Suppressor macrophage treated with lipopolysaccharide for 1 hour (primary cell): ENCODE data around the gene EIF2AK3.
"Not testable (repeated sequence)": the region's sequence is repeated elsewhere in the genome, so short reads cannot be mapped to it uniquely, and the experiment has no call there.

ENCODE experiments used
- DNase-seq, 3 donors: peaks; one replicate each; pipeline ENCODE4 v3.0.0-alpha.2; 2020 to 2022

Gene EIF2AK3

DNA sequence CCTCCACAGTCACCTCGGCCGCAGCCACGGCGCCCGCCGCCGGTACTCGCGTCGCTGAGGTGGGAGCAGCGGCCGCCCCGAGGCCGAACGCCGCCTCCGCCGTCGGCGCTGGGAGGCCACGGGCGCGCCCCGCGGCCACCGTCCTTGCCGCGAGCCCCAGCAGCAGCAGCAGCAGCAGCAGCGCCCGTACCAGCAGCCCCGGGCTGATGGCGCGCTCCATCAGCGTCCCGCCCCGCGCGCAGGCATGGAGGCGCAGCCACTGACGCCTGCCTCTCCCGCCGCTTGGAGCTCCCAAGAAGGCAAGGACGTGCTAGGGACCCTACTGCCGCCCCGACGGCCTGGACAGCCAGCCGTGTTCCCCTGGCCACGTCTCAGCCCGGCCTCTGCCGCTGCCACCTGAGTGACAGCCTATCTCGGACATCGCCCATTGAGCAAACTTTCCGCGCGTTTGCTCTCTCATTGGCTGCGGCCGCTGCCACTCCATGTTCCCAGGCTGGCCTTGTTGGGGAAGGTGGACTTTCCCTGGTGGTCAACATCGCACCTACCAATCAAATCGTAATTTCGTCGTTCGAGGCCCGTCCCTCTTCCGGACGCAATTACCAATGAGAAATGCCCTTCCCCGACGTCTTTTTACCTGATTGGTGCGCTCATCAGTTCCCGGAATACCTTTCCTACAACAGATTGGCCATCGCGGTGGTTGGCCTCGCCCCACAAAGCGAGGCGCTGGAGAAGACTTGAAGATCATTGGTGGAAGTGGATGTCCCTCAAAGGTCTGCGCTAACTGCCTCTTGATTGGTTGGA, at the start of gene EIF2AK3:
Gene EIF2AK3 (minus strand): TSS at position 410 of the 801 bp plus-strand sequence. CDS start 190 bp downstream, at position 220.
- peak; percentile 98 to 100 (median 99) for DNase-seq

DNA sequence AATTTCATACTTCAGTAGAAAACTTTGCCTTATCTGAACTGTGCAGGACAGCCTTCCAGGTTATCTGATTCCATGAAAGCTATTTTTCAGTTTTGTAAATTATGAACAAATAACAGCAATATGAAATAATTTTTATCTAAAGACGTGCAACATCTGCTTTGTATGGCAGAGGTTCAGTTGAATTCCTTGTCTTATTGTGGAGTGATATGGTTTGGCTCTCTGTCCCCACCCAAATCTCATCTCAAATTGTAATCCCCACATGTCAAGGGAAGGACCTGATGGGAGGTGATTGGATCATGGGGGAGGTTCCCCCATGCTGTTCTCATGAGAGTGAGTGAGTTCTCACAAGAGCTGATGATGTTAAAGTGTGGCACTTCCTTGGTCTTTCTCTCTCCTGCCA, 46.1 kb upstream of the EIF2AK3 start:
- DNase-seq, result no peak

DNA sequence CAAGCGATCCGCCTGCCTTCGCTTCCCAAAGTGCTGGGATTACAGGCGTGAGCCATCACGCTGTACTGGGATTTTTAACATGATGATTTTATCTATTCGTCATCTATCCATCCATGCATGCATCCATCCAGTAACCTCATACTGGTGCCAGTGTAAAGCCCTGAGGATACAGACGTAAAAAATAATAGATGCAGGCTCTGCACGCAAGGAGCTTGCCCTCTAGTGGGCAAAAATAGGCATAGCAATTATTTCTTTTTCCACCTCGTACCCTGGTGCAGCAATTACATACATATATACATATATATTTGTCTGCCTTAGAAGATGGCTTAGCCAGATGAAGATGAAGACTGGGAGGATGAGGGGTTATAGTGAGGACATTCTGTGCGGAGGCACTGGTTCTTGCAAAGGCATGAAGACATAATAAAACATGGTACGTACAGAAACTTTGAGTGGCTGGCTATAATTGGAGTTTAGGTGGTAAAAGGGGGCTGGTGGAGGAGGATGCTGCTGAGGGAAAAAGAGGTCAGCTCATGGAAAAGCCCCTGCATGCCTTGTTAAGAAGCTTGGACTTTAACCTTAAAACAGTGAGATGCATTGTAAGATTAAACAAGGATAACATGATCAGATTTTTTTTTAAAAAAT, 44.6 kb upstream of the EIF2AK3 start:
- peak; percentile 62 to 81 (median 71) for DNase-seq

DNA sequence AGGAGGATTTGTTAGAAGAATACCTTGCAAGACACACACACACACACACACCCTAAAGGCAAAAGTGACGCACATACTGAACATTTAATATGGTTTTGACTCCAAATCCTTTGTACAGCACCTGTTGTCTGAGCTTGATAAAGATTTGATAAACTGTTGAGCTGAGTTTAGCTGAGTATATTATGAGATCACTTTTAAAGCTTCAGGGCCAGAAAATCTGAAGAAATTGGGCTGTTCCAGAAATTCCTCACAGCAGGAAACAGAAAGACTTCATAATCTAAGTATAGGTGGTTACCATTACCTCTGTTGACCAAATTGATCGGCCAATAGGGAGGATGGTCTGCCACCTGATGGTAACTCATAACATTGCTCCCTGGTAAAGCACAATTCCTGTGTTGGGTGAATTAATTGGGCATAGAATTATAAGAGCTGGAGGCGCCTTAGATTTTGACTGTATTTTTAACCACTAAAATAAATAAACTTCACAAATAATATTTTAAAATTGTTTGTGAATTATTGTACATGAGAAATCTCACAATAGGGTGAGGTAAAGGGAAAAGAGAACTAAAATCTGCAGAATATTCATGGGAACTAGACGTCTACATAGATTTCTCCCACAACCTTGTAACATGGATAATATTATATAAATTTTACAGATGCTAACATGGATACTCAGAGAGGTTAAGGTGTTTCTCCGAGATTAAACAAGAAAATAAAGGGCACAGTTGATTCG, 42.4 kb upstream of the EIF2AK3 start:
- DNase-seq, result peak; percentile 38 to 55 (median 52)

DNA sequence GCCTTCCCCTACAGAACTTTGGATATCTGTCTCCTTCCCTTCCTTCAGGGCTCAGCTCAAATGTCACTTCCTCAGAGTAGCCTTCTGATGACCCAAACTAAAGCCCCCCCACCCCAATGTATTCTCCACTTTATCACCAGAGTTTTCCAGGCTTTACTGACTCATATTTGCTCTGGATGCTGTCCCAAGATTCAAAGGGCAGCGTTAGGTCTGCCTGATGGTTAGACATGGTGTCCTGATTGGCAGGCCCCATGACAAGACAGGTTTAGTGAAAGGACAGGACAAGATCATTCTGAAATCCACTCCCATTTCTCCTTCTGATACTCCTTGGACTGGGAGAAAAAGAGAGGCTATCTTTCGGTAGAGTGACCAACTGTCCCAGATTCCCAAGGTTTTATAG, 41.6 kb upstream of the EIF2AK3 start:
- no peak for DNase-seq

DNA sequence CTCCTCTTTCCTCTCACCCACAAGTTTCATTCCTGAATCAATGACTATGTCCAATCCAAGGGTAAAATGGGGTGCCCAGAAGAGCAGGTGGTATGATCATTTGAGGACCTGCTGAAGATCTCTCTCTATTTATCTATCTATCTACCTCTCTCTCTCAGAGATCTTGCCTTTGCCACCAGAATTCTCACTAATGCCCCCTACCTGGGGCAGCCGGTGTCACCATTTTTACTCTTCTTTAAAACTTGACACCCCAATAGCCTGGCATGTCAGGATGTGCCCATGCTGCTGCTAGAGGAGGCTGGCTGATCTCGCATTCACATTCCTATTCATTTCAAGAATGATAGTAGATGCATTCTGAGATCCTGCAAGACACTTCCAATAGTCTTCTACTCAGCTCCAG, 40.0 kb upstream of the EIF2AK3 start:
- DNase-seq, result no peak

DNA sequence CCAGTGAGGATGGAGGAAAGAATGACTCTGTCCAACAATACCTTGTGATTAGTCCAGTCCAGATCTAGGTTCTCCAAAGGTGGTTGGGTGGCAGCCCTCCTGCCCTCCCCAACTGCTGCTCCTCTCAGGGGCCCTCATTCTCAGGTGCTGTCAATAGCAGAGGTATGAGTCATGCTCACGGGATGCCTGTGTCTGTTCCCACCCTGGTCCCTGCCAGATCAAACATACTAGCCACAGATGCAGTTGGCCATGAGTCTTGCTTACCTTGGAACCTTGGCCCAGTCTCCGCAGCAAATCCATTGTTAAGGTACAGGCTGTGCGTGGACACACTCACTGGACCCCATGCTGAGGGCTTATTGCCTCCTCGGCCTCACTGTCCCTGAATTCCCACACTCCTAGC, 39.3 kb upstream of the EIF2AK3 start:
- no peak for DNase-seq

DNA sequence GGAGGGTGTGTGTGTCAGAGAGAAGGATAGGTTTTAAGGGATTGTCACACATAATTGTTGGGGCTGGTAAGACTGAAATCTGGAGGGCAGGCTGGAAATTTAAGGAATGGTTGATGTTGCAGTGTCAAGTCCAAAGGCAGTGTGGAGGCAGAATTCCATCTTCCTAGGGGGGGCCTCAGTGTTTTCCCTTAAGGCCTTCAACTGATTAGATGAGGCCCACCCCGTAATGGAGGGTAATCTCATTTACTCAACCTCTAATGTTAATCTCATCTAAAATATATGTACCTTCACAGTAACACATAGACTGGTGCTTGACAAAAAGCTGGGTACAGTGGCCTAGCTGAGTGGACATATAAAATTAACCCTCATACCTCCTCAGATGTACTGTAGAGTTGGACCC, 33.4 kb upstream of the EIF2AK3 start:
- DNase-seq, result no peak

DNA sequence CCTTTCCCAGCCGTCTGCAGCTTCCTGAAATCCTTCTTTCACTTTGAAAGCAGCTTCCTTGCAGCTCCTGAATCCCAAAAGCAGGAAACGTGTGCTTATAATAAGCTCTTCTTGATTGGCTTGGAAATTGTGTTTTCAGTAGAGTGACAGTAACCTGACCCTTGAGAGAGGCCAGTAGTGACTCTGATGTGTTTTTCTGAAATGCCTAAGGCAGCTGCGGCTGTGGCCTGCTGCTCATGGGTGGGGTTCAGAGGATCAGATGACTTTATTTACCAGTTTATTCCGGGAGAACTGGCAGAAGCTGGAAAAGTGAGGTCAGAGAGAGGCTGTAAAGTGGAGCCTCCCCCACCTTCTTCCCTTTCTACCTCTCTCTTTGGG, 32.3 kb upstream of the EIF2AK3 start:
- DNase-seq, result no peak

DNA sequence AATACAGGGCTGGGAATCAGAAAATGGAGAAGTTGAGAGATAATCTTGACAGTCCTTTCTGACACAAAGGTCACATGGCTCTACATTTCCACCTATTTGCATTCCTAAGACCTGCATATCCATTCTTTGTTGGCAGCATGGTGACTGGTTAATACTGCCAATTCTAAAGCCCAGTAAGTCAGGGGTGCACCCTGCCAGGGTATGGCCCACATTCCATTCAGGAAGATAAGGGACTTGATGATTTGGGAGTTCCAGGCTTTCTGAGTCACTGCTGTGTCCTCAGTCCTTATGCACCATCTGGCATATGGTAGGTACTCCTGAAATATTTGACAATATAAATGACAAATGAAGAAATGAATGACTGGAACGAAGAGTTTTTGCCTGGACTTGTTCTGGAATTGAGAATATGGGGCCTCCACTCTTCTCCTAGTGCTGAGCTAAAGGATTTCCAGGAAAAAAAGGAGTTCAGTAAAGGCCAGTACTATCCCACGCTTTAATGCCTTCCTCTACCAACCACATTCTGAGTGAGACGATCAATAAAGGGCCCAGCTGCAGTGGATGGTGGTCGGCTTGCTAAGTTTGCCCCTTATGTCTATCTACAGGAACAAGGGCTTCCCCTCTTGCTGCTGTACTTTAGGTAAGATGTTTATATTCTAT, 31.7 kb upstream of the EIF2AK3 start:
- peak in 2 of 3 donors; percentile 10 to 26 for DNase-seq

DNA sequence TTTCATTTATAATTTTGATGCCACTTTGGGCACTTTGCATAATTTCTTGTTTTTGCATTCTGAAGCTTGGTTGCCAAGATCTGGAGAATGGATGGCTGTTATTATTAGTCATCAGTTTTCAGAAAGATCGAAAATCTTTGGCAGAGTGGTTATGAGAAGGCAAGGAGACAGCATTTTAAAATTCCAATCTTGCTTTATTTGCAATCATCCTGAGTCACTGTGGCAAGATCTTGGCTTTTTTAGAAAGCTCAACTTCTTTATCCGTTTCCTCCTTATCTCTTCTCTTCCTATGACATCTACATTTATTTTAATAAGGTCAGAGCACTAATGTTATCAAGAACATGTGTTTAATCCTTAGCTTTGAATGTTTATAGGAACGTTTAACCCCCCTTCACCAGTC, 31.1 kb upstream of the EIF2AK3 start:
- DNase-seq, result peak; percentile 34 to 77 (median 58)

DNA sequence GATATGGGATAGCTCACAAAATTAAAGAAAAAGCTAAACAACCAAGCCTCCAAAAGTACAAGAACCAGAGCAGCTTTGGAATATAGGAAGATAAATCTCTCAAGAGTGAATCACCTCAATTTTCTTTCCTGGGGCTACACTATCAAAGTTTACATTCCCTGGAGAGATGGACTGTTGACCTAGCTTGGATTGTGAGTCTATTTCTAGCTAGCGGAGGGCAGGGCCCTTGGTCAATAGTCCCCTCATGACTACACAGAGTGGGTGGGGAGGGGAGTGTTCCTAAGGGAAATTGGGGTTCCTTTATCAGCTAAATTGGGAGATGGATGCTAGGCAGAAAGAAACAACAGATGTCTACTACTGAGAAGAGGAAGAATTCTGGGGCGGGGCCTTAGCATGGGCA, 29.9 kb upstream of the EIF2AK3 start:
- no peak for DNase-seq

DNA sequence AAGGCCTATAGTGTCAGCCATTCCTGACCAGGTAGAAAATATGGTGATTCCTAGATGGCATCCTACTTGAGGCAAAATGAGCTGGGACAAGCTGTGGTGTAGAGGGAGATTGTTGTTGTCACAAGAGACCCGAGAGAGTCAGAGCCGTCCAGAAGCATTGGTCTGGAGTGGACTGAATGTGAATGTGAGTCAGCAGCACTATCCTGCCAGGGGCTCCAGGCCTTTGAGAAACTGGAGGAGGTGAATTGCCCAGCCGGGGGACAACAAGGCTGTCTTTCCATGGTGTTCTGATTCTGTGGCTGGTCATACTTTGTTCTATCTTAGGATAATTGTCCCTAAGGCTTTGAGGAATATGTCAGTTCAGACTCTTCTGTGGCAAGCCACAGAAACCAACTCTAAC, 29.4 kb upstream of the EIF2AK3 start:
- no peak for DNase-seq

DNA sequence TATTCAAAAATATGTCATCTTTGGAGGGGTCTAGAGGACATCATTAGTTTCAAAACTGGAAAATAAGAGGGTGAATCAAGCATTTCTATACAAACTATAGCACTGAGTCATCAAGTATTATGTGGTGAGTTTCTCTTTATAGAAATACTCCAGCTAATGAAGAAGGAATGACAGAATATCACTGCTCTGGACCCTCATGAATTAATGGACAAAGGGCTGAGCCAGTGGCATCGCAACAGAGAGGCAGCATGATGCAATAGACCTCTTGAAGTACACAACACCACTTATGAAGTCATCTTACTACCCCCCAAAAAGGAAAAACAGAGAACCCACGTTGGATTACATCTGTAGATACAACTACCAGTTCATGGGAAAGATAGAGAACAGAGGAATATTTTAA, 27.4 kb upstream of the EIF2AK3 start:
- no peak for DNase-seq

DNA sequence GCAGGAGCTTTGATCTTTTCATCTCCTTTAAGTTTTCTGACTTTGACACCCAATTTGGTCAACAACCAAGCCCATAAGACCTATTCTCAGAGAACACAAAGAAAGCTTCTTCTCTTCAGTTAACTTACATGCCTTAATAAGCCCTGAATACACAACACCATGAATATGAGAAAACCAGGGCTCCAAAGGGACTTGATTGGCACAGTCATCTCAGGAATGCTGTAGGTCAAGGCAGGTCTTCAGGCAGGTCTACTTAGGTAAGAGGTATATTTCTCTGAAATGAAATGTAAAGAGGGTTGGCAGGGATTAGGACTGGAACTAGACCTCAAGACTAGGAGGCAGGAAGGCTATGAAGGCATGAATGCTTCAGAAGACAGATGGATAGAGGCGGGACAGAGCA, 24.4 kb upstream of the EIF2AK3 start:
- no peak for DNase-seq

DNA sequence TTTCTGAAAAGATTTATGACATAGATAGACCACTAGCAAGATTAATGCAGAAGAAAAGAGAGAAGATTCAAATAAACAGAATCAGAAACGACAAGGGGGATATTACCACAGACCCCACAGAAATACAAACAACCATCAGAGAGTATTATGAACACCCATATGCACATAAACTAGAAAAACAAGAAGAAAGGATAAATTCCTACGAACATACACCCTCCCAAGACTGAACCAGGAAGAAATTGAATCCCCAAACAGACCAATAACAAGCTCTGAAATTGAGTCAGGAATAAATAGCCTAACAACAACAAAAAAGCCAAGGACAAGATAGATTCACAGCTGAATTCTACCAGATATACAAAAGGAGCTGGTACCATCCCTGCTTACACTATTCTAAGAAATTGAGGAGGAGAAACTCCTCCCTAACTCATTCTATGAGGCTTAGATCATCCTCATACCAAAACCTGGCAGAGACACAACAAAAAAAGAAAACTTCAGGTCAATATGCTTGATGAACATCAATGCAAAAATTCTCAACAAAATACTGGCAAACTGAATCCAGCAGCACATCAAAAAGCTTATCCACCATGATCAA, 18.1 kb upstream of the EIF2AK3 start:
- not testable (repeated sequence) for DNase-seq

DNA sequence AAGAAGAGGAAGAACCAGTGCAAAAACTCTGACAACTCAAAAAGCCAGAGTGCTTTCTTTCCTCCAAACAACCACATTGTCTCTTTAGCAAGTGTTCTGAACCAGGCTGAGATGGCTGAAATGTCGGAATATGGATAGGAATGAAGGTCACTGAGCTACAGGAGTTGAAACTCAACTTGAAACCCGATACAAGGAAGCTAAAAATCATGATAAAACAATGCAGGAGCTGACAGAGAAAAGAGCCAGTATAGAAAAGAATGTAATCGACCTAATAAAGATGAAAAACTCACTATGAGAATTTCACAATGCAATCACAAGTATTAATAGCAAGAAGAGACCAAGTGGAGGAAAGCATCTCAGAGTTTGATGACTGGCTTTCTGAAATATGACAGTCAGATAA, 15.0 kb upstream of the EIF2AK3 start:
- no peak for DNase-seq

DNA sequence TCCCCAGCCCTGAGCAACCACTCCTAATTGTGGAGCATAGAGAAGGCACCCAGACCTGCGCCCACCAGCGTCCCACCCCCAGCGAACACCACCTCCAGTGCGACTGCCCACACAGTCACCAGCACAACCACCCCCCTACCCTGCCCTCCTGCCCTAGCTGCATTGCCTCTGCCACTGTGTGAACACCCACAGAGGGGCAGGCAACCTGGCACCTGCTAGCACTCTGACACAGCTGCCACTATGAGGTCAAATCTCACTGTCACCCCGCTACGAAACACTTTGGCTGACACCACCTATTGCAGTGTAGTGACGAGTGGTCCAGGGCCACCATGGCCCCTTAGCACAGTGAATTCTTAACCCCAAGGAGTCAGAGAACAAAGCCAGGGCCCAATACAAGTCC, 14.1 kb upstream of the EIF2AK3 start:
- DNase-seq, result no peak

DNA sequence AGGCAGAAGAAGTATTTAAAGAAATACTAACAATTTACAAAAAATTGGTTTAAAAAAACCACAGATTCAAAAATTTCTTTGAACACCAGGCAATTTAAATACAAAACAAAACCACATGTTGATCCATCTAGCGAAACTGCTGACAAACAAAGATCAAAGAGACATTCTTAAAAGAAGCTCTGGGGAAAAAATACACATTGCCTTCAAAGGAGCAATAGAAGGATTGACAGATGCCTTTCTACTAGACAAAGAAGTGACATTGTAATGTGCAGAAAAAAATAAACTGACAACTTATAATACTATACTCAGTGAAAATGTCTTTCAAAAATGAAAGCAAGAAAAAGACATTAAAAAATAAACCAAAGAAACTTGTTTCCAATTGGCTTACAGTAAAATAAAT, 12.6 kb upstream of the EIF2AK3 start:
- DNase-seq, result no peak

DNA sequence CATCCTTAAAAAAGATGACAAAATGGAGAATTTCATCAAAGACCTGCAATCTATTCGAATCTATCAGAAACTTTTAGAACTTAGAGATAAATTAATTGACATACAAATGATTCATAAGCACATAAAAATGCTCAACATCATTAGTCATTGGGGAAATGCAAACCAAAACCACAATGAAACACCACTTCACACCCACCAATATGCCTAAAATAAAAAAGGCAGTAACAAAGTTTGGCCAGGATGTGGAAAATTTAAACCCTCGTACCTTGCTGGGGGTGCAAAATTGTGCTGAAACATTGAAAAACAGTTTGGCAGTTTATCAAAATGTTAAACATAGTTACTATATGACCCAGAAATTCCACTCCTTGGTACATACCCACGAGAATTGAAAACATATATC, 11.5 kb upstream of the EIF2AK3 start:
- peak; percentile 28 to 66 (median 50) for DNase-seq

DNA sequence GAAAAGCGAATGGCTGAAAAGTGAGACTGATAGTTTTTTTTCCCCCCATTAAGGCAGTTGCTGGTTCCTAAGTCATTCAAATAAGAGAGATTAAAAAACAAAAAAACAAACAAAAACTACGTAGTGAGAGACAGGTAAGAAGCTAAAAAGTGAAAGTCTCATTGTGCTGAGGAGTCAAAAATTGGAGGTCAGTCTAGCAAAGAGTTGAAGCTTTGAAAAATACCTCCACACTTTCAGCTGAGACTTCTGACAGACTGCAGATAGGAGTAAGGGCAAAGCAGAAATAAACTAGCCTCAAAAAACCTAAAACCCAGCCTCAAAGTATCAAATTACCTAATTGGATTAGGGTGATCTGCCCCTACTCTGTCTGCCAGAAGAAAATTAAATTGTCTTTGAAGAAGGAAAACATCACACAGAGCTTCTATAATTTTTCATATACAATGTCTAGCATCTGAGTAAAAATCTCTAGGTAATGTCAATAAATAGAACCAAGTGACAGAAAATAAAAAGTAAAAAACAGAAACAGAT, 10.9 kb upstream of the EIF2AK3 start:
- no peak for DNase-seq

DNA sequence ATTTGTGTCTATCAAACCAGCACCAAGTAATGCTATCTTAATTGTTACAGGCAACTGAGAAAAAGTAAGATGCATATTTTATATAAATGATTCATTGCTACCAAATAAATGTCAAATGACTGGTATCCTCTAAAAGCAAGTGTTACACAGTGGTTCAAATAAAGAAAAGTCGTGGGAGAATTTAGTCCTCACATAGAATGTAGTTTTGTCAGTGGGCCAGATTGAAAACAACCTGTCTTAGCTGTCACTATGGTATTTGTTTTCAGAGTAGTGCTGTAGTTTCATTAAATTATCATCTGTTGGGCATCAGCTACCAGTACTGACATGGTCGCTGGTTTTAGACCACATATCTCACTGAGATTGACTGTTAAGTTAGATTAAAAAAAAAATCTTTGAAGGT, 10.2 kb upstream of the EIF2AK3 start:
- DNase-seq, result no peak

DNA sequence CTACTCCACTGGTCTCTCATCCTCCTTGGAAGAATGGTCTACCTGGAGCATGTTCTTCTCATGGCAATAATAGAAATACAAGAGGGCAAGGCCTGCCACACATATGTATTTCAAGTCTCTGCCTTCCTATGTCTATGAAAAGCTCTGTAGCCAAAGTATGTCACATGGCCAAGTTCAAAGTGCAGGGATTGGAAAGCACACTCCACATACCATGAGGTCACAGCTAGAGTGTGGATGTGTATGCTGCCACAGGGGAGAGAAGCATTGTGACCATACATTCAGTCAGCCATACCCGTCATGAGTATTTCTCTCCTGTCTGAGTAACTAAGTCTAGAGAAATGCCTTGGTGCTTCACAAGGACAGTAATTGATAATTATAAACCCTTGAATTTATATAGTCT, 8.8 kb upstream of the EIF2AK3 start:
- no peak for DNase-seq
